DMS114 treated with DMSO at 0.1 percent for 48 hours (cell line): ENCODE data around the gene DIS3L.
"Not testable (repeated sequence)": the region's sequence is repeated elsewhere in the genome, so short reads cannot be mapped to it uniquely, and the experiment has no call there.

Source experiments
- DNase-seq: peaks from one replicate; lab custom pipeline; 2025; ENCODE audit not compliant: unreplicated experiment; lab: John Stamatoyannopoulos, UW

DIS3L gene

DNA sequence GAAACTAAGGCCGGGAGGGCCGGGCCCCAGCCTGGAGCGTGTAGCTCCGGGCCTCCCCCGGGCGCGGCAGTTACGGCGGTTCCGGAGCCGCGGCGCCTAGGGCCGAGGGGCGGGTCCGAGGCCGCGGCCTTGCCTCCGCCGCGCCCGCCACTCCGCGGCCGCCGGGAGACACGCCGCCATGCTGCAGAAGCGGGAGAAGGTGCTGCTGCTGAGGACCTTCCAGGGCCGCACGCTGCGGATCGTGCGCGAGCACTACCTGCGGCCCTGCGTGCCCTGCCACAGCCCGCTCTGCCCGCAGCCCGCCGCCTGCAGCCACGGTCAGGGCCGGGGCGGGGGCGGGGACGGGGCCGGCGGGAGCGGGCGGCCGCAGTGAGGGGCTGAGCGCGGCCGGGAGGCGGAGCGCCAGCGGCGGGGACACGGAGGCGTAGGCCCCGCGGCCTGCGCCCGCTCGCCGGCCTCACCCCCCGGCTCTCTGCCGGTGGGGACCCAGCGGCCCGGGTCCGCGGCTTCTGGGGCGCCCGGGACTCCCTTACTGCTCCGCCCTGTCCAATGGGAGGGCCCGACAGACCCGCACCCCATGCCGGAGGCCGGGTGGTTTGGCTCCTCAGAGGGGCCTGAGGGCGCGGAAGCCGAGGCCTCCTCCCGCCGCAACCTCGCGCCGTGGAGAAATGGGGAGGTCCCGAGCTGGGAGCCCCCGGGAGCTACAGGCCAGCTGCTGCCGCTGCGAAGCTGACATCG lies at the start of gene DIS3L:
Gene DIS3L, plus strand, starts transcription at position 150 of the 738 bp plus-strand sequence. Its CDS starts 29 bp downstream, at position 179.
- DNase-seq: no peak

DNA sequence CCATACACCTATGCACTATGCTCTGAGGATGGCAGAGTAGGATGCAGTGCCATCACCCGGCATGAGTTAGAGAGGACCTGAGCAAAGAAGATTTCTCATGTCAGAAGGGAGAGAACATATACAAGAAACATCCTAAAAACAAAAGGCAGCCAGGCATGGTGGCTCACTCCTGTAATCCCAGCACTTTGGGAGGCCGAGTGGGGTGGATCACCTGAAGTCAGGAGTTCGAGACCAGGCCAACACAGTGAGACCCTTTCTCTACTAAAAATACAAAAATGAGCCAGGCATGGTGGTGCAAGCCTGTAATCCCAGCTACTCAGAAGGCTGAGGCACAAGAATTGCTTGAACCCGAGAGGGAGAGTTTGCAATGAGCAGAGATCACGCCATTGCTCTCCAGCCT lies 47.5 kb upstream of the DIS3L start:
- DNase-seq: not testable (repeated sequence)

DNA sequence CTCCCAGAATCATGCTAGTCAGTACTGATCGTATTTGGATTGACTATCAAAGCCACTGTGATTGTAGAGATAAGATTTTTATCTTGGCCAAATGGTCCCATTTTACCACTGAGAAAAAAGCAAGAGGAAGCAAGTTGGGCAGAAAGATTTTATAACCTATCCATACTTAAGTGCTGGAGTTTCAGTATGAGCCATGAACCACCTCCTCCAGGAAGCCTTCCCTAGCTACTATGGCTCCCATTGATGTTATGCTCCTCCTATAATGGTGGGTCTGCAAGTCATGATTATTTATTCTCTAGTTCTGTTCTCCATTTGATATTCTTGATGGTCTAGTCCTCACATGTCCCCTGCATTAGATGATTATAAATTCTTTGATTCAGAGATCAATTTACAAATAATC lies 46.4 kb upstream of the DIS3L start:
- no peak for DNase-seq

DNA sequence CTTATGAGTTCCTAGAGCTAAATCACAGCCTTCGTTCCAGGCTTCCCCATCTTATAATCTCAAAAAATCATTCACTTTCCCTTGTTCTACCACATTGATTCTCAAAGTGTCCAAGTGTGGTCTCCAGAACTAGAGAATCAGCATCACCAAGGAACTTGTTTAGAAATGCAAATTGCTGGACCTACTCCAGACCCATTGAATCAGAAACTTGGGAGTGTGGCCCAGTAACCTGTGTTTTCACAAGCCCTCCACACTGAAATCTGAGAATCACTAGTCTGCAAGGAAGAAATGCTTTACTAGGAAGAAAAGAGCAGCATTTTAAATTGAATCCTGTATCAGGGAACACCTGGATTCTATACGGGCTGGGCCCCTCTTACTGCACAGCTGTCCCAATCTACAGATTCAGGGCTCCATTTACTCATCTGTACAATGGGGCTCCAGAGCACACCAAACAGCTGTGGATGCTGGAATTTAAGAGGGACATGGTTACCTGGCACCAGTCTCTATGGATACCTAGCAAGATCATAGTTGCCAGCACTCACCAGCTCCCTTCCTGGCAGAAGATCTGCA lies 43.7 kb upstream of the DIS3L start:
- no peak for DNase-seq

DNA sequence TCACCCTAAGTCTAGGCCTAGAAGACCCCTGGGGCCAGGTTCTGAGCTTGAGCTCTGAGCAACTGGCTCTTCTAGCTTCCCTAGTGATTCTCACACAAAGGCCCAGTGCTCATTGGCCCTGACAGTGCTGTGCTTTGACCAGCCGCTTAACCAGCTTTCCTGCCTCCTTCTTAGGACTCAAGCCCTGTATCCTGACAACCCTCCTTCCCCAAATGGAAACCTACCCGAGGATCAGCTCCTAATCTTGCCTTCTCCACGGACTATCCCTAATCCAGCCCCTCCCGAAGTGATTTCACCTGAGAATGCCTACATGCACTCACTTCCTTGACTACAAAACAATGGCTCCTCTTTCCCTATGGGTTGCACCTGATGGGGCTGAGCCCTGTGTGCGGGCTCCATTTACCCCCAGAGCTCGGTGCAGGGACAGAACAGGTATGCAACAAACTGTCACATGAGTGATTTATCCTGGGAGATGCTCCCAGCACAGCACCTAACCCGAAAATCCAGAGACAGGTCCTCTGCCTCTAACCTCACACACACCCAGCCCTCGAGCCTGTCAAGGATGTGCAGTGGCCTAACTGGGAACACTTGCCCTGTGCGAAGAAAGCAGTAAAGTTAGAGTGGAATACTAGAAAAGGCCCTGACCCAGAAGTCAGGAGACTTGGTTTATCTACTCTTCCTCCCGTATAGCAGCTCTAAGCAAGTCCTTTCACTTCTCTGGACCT lies 42.1 kb upstream of the DIS3L start:
- DNase-seq: no peak

DNA sequence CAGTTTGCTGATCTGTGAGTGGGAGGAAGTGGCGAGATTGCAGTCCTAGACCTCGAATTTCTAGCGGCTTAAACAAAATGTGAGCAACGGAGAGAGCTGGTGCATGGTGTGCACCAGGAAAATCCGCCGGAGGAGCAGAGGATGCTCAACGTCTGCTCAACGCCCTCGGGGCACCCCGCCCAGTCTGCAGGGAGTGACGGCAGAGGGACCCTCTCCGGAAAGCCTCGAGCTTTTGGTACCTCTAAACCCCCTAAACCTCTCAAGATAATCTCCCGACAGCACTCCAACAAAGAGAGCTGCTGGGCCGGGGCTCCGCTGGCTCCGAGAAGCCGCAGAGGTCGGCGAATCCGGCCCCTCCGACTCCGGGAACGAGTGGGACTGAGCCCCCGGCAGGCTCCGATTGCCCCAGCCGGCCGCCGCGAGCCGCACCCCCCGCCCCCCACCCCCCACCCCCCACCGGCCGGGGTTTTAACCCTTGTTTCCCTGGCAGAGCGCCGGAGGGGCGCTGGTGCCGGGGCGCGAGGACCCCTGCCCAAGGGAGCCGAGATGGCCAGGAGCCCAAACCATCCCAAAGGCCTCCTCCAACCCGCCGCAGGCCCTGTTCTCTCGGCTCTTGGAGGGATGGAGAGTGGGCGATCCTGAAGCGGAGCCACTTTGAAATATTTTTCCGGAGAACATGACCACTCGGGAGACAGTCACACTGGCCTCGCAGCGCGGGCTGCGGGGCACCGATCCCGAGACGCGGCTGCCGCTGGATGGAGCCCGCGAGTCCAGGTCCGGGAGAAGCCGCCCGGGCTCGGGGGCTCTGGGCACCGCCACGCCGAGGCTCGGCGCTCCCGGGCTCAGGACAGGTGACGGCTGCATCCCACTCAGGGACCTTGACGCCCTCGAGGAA lies 41.3 kb upstream of the DIS3L start:
- peak; percentile 53 for DNase-seq

DNA sequence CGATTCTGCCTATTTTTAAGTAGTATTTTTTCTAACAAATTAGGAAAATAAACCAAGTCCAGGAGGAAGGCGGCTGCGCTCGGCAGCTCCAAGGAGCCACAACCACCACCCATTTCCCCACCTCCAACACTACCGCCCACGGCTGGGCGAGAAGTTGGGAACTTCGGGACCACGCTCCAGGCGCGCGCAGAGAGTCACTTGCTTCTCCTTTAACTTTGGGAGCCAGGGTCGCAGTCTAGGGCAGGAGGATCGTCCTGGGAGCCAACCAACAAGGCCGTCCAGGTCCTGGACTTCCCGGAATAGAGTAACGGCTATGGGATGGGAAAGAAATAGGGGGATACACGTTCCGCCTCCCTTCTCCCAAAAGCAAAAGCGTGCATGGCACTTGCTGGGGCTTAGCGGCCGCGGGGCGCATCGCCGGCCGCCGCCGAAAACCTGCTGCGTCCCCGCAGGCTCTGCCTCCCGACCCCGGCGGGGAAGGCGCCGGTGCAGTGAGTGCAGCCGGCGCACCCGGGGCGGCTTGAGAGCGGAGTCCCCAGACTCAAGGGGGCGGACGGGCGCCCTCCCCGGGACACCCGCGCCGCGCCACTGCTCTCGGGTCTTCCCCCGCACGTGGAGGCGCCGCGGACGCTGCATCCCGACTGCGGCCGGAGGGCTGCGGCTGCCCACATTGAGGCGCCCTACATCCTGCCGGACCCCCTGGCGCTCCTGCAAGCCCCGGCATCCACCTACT lies 40.5 kb upstream of the DIS3L start:
- peak; percentile 53 for DNase-seq

DNA sequence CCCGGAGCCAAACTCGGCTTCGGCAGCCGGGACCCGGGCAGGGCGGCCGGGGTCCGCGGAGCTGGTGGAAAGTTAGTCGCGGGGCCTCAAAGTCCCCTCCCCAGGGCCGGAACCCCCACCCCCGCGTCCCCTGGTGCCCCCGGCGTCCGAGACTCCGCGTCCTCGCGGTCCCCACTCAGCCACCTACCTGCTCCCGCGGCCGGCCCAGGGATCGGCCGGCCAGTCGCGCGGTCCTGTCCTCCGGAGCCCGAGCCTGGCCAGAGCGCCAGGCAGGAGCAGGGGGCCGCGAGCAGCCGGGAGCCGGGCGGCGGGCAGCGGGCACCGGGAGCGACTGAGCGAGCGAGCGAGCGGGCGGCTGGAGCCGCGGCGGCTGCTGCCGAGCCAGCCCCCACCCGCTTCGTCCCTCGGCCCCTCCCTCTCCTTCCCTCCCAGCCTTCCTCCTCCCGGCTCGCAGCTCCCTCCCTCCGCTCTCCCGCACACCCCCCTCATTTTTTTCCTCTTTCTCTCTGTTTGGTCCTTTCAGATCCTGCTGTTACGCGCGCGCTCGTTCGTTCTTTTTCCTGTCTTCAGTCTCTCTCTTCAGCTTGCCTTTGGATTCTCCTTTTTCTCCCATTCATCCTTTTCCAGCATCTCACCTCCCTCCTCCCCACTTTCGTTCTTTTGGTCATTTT lies 39.8 kb upstream of the DIS3L start, which contains the start of gene MEGF11:
Gene MEGF11, minus strand, starts transcription at position 333 of the 671 bp plus-strand sequence. CDS start 125,347 bp downstream, outside the sequence.
- peak; percentile 52 for DNase-seq

DNA sequence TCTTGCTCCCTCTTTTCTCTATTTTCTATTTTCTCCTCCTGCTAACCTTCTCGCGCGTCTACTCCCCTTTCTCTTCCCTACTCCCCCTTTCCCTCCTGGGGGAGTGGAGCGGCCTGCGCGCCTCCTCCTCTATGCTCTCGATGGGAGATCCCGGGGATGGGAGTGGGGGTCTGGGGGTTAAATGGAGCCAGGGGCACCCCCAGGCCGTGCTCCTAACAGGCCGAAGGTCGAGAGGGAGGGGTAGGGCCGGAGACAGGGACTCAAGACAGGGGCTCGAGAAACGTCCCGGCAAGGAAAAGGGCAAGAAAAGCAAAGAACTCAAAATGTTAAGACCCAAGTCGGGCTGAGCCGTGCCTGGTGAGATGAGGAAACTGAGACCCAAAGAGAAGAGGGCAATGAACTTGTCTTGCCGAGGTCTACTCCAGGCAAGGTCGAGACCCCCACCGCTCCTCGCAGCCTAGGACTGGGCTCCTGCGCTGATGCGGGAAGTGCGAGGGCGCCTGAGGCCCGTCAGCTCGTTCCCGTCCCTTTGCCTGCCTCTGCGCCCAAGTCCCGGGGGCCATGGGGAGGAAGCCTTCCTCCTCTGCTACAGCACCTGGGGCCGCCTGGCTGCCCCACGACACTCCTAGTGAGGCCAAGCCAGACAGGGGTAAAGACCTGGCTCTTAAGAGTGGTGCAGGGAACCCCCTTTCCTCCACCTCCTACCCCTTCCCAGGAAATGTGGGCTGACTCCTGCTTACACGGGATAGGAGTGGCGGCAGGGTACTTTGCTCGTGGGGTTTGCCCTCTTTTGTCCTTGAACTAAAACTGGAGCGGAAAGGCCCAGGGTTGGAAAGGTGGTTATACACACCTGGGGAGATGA lies 39.0 kb upstream of the DIS3L start:
- DNase-seq: no peak

DNA sequence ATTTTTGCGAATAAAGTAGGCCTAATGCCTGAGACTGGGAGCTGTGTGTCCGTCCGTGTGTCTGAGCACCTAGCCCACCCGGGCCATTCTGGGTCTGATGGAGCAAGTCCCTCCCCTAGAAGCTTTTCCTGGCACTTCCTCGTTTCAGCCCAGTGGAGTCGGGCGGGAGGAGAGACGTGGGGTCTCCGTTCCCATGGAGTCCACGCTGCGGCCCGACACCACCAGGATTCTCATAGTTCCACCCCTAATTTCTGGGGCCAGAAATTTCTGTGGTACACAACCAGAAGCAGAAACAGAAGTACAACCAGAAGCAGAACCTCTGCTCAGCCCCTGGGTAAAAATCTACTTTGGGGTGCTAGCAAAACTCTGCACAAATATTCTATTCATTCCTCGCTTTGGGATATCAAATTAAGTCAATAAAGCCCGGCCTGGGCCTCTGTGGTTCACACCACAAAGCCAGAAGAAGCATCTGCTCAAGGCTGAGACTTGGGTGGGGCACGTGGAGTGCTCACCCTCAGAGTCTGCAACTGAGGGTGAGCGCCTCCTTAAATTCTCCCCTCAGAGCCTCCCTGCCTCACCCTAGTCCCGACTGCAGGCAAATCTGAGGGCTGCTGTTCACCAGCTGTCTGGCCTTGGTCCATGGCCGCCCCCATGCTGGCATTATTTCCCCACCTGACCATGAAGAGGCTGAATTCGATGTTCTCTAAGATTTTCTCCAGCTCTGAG lies 38.3 kb upstream of the DIS3L start:
- no peak for DNase-seq

DNA sequence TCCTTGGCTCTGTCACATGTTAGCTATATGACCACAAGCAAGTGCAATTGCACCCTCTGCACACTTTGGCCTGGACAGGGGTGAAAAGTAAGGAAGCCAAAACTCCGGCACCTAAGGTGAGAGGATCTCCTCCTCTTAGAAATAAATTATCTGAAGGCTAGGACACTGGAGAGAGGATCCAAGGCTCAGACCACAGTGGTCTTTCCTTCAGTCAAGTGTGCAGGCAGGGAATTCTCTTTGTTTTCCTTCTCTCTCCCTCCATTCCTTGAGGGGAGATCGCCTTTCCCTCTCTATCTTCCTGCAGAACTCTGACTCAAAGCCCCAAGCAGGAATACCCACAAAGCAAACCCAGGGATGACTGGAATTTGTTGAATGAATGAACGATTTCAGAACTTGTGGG lies 36.7 kb upstream of the DIS3L start:
- DNase-seq: no peak

DNA sequence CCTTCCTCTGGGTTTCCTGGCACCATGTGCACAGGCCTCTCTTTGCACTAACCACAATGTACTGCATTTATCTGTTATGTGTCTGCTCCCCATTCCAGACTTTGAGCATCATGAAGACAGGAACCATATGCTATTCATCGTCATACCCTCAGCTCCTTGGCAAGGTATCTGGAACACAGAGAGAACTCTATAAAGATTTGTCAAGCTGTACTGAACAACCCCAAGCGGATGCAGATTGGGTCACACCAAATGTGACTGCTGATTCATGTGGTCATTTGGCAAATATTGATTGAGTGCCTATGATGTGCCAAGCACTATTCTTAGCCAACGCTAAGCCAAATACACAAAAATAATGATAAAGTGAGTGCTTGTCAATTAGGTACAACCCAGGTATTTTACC lies 32.3 kb upstream of the DIS3L start:
- no peak for DNase-seq

DNA sequence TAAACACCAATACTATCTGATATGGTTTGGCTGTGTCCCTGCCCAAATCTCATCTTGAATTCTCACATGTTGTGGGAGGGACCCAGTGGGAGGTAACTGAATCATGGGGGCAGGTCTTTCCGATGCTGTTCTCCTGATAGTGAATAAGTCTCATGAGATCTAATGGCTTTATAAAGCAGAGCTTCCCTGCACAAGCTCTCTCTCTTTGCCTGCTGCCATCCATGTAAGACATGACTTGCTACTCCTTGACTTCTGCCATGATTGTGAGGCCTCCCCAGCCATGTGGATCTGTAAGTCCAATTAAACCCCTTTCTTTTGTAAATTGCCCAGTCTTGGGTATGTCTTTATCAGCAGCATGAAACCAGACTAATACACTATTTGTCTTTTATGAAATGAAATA lies 30.5 kb upstream of the DIS3L start:
- DNase-seq: not testable (repeated sequence)

DNA sequence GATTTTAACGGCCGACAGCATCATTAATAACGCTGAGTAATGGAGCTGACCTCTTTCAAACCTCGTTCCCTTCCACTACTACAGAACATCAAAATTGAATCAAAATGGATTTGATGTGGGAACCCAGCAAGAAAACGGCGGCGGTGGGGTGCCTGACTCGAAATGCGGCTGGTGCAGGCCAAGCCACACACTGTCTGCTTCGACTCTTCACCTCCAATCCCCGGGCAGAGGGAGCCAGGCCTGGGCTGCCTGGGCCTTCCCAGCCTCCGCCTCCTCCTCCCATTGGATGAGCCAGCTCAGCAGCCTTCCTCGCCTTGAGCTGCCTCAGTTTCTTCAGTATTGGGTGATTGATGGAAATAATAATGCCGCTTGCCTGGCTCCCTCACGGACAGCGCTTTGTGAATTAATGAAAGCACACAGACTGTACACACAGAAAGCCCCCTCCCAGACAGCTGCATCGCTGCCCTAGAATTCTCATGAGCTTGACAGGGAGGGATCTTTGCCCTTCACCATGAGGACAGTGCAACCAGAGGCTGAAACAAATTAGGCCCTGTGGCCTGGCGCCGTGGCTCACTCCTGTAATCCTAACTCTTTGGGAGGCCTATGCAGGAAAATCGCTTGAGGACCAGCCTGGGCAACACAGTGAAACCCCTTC lies 28.4 kb upstream of the DIS3L start:
- no peak for DNase-seq

DNA sequence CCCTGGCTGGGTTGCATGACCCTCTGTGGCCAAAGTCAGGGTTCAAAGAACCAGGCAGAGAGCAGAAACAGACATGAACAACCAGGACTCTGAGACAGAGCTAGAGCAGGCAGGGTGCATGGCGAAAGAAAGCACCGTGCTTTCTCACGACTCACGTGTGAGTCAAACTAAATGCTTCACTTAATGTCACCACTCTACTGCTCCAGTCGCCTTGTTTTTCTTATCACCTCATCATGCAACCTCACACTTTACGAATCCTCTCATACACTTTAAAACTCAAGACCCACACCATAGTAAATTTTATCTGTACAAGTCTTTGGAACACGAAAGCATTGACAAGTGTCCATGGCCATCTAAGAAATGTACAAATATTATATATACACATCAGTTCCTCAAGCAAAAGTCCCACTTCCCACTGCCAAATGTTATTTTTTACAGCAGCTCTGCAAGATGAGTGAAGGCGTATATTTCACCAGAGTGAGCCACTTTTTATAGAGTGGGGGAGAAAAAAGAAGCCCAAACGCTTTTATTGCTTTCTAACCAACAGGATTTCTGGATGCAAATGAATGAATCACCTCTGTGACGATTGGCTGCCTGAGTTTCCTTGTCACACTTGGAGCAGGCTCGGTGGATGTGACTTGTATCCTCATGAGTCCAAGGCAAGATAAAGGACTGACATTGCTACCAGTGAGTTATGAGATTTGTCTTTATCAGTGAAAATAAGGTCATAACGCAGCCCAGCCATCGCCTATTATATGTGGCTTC lies 23.9 kb upstream of the DIS3L start:
- DNase-seq: no peak

DNA sequence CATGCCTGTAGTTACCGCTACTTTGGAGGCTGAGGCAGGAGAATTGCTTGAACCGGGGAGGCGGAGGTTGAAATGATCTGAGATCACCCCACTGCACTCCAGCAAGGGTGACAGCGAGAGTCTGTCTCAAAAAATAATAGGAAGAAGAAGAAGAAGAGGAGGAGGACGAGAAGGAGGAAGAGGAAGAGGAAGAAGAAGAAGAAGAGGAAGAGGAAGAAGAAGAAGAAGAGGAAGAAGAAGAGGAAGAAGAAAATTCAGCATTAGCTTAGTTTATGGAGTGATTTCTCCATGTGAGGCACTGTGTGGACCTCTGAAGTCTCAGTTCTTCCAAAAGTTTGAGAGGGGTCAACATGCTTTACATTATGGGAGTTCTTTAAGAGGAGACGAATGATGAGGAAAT lies 22.4 kb upstream of the DIS3L start:
- no peak for DNase-seq

DNA sequence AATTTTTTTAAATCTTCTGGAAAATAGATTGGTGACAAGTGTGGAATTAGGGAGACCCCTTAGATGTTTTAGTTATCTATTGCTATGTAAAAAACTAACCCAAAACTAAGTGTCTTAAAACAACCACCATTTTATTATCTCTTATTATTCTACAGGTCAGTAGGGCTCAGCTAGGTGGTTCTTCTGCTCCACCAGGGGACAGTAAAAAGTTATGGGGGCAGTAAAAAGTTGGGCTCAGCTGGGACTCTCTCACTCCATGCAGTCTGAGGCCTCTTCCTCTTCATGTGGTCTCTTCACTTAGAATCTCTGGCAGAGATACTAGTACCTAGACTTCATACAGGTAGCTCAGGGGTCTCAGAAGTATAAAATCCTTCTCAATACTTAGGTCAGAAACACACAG lies 18.0 kb upstream of the DIS3L start:
- DNase-seq: no peak
